GM03348 (cell line): ENCODE measurements around the gene KRT40.
A peak's percentile ranks its signal among the peaks of the same experiment; 100 is the strongest.

Experiments used
- DNase-seq: peaks from one replicate; pipeline ENCODE4 v3.0.0; 2012; ENCODE audit warnings: low spot score

Gene KRT40

DNA sequence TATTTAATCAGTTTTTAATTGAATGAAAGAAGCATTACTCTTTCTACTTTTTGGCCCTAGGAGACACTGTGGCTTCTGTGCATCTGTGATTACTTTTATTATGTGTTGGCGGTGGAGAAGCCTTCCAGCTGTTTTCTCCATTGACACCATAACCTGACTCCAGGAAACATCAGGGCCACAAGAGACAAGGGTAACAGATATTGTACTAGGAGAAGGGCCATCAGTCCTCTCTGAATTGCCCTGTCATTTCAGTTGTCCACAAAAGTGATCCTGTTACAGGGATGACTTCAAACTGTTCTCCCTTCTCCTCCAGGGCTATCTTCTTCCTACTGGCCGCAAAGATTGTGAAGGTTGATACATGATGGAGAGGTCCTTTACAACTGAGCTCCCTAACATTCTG, 32.0 kb downstream of the KRT40 start:
- DNase-seq = no peak

DNA sequence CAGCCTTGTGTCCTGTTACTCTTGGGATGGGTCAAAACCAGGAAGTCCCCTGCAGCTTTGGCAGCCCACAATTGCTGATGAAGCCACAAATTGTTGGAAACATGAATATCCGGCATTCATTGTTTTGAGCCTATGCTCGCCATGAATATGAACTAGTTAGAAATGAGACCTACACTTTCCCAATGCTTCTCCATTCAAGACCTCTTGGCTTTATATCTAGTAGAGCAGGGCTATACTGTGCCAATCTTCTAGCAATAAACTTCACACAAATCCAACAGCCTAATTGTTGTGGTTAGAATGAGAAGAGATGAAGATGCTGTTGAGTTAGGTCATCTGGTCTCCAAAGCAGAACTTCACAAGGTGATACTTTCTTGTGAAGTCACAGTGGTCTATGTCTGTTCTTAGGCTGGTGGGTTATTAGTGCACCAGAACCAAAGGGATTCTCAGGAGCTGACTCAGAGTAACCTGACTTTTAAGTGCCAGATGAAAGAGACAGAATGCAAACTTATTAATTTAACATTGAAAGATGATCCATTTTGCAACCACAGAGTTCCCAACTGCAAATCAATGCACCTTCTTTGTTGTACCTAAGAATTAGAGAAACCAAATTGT, 33.0 kb downstream of the KRT40 start:
- DNase-seq = no peak

DNA sequence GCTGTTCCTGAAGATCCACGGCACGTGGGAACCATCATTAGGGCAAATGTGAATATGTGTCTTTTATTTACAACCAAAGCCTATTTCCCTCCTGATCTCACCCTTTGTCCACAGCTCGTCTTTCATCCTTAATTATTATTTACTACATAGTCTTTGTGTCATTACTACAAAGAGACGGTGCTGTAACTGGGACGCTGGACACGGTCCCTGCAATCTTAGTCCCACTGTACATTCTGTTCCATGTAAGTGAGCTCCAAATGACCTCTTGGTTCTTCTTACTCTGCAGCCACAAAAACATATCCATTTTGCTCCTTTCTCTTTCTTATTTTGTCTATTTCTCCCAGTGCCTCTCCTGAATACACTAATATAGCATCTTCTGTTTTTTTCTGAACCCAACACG, 34.0 kb downstream of the KRT40 start:
- no peak for DNase-seq

DNA sequence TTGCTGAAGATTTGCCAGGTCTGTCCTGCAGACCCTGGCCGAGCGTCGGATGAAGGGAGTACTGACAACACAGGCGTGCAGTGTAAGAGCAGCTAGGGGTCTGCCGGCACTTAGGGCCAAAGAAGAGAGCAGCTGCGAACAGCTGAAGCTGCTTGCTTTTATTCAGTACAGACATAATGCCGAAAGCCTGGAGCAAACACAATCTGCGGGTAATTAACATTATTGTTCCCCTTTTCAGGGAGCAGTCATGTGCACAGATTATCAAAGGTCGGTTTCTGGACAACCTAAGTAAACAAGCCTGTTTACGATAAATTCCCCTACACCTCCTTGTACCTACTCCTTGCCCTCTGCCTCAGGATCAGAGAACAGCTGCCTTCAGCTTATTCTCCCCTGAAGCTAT, 34.7 kb downstream of the KRT40 start:
- DNase-seq = no peak

DNA sequence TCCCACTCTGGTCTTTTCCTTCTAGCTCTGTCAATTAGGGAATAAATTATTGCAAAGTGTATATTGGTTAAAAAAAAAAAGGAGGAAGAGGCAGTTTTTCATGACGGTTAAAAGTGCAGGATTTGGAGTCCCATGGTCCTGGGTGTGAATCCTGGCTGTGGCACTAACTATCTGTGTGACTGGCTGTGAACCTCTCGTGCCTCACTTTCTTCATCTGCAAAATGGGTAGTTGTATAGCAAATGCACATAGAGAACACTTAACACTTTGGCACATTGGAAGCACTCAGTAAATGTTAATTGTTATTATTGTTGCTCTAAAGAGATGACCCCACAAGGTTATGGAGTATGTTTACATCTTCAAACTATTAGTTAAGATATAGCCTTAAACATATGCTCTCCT, 36.2 kb downstream of the KRT40 start:
- no peak for DNase-seq

DNA sequence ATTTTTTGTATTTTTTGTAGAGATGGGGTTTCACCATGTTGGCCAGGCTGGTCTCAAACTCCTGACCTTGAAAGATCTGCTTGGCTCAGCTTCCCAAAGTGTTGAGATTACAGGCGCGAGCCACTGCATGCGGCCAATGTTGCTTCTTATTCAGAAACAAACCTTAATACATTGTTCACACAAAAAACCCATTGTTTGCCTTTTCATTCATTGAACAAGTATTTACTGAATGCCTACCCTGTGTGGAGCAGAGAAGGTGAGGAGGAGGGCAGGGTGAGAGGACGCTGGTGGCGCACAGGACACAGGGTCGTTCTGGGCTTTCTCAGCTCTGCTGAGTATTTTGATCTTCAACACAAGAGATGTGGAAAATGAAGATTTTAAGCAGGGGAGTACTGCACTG, 38.7 kb downstream of the KRT40 start:
- DNase-seq = no peak

DNA sequence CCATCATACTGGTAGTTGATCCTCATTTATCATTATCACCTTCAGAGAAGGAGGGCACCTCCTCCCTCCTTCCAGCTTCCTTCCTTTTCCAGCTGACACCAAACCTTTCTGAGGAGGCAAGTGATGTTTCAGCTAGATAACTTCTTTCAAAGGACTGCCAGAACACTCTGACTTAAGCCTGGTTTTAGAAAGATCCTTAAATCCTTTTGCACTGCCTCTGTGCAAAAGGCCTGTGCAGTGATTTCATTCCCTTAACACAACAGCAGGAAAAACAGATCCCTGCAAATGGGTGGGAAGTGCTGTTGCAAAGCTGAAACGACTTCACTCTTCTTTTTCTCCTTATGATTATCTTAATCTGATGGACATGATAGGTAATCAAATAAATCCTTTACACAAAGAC, 39.6 kb downstream of the KRT40 start:
- no peak for DNase-seq

DNA sequence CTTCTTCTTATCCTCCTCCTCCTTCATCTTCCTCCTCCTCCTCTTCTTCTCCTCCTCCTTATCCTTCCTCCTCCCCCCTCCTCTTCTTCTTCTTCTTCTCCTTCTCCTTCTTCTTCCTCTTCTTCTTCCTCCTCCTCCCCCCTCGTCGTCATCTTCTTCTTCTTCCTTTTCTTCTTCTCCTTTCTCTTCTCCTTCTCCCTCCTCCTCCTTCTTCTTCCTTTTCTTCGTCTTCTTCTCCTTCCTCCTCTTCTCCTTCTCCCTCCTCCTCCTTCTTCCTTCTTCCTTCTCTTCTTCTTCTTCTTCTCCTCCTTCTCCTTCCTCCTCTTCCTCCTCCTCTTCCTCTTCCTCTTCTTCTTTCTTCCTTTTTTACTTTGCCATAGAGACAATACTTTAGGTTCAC, 41.6 kb downstream of the KRT40 start:
- no peak for DNase-seq

DNA sequence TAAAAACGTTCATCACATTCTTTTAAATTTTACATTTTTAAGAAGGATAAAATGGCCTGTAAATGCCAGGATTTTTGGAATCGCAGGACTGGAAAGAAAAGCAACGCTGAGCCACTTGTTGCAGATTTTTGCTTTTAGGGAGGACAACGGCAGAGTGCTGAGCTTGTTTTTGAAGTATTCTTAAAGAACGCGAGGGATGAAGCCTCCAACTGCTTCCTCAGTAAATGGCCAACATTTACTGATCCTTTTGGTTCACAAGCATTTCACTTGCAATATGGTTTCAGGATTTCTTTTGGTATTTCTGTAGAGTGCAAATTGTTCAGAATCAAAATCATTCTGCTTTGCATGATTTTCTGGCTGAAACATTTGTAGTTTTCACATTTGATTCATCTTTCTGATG, 43.9 kb downstream of the KRT40 start:
- DNase-seq = no peak

DNA sequence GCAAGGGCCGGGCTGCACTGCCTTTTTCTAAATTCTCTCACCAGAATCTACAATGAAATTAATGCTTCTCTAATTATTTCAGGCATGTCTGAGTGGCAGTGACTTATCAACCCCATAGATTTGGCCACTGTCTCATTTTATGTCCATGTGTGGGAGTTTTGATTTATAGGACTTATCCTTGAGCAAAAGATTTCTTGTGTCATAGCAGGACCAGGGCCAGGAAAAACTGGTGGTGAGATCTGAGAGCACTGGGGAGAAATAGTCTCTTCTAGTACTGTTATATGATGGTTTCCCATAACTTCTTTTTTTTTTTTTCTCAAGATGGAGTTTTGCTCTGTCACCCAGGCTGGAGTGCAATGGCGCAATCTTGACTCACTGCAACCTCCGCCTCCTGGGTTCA, 45.1 kb downstream of the KRT40 start:
- DNase-seq = peak; percentile 57

DNA sequence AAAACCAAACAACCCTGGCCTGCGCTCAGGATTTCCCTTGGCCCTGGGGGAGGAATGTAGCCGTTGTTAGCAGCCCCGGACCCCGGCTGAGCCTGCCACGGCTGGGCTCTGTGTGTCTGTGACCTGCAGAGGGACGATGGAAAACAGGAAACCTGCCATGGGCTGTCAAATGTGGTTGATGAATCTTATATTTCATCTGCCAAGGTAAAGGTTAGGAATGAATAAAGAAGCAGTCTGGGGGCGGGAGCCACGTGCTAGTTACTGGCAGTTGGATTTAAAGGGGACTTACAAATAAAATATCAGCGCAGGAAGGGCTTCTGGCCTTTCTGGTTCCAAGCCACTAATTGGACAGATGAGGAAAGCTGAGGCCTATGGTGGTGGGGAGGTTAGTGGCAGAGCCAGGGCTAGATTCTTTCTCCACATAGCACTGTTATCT, 46.7 kb downstream of the KRT40 start, which contains the start of gene KRT23:
KRT23 (minus strand) TSS at position 263 of the 436 bp plus-strand sequence. CDS start 1,043 bp downstream, outside the sequence.
- DNase-seq = no peak

DNA sequence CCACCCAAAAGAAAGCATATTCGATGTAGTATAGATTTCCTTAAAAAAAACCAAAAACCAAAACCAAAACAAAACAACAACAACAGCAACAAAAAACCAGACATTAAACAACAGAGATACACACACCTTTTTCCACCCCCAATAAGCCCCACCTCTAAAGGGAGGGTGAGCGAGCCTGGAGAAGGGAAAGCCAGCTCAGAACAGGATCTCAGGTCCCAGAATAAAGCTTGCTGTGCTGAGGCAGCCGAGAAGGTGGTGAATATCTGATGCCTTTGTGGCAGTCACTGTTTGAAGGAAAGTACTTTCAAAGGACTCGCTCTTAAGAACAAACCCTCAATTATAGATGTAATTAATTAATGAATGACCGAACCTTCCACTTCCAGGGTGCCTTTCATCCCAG, 47.1 kb downstream of the KRT40 start:
- DNase-seq = no peak

DNA sequence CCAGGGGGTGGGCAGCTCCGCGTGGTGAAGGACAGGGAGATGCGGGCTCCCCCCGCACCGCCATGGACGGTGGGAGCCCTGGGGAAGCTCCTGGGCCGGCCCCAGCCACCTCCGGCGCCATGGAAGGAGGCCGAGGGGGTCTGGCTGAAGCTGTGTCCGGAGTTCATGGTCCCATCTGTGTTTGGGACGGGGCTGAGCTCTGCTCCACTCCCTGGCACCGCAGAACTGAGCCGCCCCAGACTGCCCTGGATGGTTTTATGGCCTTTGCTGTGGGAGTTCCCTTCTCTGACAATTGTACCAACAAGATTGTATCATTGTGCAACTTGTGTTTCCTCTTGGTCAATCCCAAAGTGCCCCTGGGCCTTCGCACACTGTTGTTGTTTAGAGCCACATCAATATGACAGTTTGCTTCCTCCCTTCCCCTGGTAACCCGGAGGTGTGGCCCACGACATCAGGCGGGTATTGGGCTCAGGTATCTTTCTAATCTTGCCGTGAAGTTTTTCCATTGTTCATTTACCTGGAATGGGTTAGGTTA, 47.6 kb downstream of the KRT40 start:
- DNase-seq = no peak

DNA sequence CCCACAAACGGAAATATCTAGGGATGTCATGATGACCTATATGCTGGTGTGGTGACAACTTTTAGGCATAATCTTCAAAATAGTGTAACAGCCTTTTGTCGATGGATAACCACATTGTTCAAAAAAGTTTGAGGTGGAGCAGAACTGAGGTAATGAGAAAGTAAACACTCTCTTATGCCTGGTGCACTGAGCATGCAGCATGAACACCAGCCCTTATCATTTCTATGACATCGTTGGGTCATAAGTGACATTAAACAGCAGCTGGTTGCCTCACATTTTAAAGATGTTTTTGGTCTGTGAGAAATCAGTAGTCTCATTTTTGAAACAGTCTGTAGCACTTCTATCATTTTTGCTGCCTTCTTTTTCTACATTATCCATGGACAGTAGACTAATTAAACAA, 48.5 kb downstream of the KRT40 start:
- no peak for DNase-seq

DNA sequence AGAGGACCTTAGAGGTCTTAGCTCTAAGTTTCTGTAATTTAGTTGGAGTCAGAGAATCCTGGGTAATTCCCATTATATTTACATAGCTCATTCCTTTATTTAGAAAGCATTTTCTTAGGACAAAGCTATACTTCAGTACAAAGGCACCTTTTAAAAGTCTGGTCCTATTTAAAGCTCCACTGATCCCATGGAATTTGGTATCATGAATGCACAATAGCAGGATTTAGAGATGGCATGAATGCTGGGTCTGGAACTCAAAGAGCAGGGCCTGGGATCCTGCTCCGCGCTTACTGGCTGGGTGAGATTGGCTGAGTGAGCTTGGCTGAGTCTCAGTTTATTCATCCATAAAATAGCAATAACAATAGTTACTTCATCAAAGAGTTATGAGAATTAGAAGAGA, 51.5 kb downstream of the KRT40 start:
- no peak for DNase-seq

DNA sequence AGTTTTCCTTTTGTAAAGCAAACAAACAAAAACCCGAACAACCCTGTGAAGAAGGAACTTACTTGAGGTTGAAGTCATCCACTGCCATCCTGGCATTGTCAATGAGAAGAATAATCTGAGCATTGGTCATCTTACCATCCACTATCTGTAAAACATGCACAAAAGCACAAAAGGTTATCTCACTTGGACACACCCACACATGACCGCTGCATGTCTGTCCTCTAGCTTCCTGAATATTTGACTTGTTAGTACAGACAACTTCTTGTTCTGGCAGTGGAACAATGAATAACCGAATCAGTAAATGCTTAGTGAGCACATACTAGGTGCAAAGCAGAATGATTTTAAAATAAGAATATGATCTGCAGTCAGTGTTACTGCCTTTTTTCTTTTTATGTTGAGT, 52.8 kb downstream of the KRT40 start:
- DNase-seq = no peak
